Measurements from ENCODE around the gene PRICKLE2.
A peak's percentile ranks its signal among the peaks of the same experiment; 100 is the strongest.

PRICKLE2 gene, protein sequence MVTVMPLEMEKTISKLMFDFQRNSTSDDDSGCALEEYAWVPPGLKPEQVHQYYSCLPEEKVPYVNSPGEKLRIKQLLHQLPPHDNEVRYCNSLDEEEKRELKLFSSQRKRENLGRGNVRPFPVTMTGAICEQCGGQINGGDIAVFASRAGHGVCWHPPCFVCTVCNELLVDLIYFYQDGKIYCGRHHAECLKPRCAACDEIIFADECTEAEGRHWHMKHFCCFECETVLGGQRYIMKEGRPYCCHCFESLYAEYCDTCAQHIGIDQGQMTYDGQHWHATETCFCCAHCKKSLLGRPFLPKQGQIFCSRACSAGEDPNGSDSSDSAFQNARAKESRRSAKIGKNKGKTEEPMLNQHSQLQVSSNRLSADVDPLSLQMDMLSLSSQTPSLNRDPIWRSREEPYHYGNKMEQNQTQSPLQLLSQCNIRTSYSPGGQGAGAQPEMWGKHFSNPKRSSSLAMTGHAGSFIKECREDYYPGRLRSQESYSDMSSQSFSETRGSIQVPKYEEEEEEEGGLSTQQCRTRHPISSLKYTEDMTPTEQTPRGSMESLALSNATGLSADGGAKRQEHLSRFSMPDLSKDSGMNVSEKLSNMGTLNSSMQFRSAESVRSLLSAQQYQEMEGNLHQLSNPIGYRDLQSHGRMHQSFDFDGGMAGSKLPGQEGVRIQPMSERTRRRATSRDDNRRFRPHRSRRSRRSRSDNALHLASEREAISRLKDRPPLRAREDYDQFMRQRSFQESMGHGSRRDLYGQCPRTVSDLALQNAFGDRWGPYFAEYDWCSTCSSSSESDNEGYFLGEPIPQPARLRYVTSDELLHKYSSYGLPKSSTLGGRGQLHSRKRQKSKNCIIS

DNA sequence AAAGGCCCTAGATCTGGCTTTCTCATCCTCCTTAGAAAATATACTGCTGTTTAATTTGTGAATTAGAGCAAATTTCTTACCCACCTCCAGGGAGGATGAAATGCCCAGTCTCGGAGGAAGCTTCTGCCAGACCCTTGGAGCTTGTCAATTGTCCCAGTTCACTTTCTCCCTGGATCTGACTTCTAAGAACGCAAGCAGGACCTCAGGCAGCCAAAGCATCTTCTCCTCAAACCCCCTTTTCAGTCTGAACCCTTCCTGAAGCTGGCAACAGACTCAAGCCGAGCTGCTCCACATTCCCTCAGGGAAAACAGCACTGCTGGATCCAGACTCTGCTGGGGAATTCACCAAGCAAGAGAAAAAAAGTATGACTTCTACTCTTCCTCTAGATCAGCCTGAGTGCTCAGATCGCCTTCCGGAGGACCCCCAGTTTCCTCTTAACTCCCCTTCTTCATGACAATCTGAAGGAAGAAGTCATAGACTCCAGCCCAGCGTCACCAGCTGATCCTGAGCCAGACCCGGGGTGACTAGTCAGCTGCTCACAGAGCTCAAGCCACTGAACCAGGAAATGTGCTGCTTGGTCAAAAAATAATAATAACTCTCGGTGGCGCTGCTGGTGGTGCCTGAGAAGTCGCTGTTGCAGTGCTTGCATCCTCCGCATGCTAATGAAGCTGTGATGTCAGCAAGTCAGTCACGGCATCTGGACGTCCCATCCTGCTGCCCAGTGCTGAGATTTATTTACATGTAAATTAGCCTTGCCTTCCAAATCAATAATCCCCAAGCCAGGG is at the start of gene PRICKLE2:
PRICKLE2 (minus strand) TSS at position 641 of the 785 bp plus-strand sequence. CDS start 26,539 bp downstream, outside the sequence.
- FAIRE-seq (peak; percentile 73), DNase-seq (ENCODE audit: extremely low spot score, insufficient read length, low read depth) (no peak)

DNA sequence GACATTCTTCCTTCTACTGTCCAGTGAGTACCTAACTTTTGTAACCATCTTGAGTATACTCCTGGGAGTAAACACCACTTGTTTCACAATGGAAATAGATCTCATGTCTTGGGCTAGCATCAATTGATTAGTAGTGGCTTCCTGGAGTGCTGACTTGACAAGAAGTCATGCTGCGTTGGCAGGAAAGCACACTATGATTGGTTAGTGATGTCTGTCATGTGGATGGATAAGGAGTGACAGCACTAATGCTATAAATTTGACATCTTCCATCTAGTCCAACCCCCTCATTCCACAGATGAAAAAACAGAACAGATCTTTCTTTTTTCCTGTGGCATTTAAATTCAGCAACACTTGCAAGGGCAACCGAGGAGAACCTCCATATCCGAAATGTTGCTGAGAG is 47.6 kb upstream of the PRICKLE2 start:
- FAIRE-seq (no peak), DNase-seq (ENCODE audit: extremely low spot score, insufficient read length, low read depth) (no peak)

DNA sequence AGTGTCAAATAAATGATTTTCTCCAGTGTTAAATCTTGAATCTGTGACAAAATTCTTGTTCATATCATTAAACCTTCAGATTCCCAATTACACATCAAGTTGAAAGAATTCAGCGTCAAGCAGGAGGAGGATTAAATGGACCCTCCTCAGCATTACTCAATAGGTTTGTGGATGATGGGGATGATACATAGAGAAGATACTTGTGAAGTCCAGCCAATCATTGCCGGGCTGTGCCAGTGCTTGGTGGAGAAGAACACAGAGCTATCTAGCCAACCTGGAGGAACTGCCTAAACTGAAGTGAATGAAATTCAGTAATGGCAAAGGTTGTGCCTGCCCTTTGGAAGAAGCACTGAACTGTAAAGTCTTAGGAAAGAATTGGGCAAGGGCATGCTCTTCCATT is 47.0 kb upstream of the PRICKLE2 start:
- DNase-seq (ENCODE audit: extremely low spot score, insufficient read length, low read depth) = no peak
- FAIRE-seq = no peak

DNA sequence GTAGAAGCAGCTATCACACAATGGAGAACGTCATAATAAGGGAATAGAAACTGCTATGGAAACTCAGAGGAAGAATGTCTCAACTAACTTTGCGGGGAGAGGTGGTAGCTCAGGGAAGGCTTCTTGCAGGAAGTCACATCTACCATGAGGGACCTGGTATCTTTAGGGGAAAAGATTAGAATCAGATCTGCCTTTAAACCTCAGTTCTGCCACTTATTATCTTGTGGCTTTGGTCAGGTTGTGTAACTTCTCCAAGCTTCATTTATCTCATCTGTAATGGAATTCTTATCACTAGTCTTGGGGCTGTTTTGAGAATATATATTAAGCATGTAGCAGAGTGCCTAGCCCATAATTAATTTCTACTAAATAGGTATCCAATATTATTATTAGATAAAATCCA is 46.4 kb upstream of the PRICKLE2 start:
- FAIRE-seq = no peak
- no peak for DNase-seq (ENCODE audit: extremely low spot score, insufficient read length, low read depth)

DNA sequence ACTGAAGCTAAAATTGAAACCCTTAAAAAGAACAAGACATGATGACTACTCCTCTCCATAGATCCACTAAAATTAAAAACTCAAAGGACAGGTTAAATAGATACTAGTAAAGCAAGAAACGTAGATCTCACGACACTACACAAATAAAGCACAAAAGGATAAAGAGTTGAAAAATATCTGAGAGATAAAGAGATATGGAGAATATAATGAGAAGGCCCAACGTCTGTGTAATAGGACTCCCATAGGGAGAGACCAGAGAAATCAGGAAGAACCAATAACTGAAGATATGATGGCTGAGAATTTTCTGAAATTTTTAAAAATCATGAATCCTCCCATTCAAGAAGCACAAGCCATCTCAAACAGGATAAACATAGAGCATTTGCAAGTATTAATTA is 45.6 kb upstream of the PRICKLE2 start:
- DNase-seq (ENCODE audit: extremely low spot score, insufficient read length, low read depth) (no peak), FAIRE-seq (no peak)

DNA sequence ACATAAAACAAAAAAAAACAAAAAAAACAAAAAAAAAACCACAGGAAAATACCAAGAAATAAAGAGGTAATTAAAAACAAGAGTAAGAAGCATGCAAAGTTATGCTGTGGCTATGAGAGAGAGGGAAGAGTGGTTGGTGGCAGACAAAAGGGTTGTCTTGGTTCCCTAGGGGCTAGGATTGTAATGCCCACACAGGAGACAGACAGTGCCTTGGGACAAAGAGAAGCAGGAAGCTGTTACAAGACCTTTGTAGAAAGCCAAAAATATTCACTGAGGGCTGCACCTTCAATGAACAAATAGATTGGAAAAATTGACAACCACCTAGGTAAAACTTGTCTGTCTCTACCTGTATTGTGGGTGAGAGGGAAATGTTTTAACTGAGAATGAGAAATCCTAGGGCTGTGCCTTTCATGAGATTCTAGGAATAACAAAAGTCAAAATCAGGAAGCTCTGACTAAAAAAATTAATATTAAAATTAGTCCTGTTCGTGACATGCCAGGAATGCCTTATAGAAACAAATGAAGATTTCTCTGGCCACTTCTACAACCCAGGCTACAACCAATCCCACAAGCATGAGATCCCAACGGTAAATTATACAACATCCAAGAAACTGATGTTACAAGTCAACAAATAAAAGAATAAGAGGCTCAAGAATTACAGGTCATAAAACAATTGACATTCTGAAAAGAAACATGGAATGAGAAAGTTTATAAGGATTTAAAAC is 45.0 kb upstream of the PRICKLE2 start:
- FAIRE-seq (no peak), DNase-seq (ENCODE audit: extremely low spot score, insufficient read length, low read depth) (no peak)

DNA sequence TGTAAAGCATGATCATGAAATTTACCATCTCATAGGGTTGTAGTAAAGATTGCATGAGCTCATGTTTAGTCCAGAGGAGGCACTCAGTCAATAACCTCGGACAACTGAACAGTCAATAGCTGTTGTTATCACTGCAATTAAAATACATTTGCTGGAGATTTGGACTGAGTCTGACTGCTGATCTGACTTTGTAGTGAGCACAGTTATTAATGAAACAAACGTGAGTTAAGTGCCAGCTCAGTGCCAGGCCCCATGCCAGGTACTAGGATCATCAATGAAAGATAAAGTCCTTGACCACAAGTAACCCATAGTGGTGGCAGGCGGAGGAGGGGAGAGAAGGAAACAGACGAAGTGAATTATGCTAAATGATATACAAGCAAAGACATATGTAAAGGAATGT is 43.7 kb upstream of the PRICKLE2 start:
- DNase-seq (ENCODE audit: extremely low spot score, insufficient read length, low read depth) (no peak), FAIRE-seq (no peak)

DNA sequence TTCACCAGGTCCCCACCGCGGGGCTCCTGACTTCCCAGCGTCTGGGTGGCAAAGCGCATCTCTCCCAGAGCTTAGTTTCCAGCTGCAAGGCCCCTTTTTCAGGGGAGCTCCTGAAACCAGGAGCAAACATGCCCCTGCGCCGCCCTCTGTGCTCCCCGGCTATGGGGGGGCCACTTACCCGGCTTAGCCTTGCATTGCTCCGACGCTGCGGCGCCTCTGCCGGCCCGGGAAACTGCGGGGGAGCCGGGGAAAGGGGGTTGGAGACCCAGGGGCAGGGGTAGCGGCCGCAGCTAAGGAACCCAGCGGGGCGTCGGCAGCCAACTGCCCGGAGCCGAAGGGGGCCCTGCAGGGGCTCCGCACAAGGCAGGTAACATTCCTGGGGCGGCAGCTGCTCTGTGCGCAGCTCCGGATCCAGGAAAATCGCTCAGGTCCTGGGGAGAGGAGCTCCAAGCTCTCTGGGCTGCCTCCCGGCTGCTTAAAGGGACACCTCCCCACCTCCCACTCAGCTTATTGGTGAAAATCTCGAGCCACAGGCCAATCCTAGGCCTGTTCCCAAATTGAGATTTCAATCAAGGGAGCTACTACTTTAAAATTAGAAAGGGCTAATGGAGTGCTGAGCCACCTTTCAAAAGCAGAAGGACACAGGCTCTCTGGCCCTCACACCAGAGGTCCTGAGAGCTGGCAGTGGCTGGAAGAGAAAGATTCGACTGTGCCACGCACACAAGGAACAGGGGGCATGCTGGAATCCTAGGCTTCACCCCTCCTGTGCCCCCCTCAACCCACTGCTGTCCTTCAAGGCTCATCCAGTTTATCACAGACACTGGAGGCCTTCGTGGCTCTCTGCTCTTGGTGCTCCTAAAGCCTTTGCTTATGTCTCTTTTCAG is 42.7 kb upstream of the PRICKLE2 start:
- no peak for FAIRE-seq

DNA sequence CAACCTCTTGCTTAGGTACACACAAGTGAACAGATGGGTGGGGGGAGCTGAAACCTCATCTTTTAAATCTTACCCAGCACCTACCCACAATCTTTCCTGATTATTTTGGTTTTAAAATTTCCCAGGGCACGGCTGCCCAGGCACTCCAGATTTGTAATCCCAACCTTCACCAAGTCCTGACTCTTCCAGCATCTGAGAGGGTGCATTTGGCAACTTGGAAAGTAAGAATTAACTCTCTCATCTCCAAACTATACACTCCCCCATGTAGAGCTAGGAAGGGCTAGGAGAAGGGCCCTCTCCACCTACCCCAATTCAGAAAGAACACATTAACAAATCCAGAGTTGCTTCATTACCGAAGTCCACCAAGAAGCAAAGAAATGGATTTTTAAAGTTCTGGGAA is 41.7 kb upstream of the PRICKLE2 start:
- FAIRE-seq (no peak), DNase-seq (ENCODE audit: extremely low spot score, insufficient read length, low read depth) (no peak)

More for the DNA sequence above, 42.7 kb upstream of the PRICKLE2 start:
- DNase-seq (ENCODE audit: extremely low spot score, insufficient read length, low read depth) = no peak

DNA sequence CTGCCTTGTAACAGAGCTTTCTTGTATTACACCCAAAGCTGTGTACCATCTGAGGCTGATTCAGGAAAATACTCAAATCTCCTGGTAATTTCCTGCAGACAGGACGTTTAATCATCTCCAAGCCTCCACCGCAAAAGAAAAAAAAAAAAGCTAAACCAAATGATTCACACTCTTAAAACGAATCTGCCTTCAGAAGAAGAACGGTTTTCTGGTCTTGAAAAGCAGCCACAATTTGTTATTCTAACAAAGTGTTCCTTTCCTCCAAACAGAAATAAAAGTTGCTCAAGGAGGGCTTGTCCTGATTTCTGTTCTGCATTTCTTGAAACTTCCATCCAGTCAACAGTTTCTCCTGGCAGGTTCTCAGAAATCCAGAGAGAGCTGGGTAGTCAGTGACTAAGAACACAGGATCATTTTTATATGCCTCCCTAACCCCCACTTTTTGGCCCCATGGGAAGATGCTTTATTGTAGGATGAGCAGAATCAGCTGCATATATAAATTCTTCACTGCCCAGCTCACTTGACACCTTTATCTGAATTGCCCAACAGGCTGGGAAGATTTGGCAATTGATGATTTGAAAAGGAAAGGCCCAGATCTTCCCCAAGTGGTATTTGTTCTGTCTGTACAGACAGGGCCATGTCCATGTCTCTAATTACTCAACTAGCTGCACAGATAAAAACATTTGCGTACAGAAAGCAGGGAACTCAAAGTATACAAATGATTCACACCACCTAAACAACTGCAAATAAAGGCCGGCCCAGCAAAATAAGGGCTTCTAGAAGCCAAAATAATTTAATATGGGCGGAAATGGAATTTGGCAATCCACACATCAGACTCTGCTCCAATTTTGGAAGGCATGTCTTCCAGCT is 41.0 kb upstream of the PRICKLE2 start:
- DNase-seq (ENCODE audit: extremely low spot score, insufficient read length, low read depth) (no peak), FAIRE-seq (no peak)

DNA sequence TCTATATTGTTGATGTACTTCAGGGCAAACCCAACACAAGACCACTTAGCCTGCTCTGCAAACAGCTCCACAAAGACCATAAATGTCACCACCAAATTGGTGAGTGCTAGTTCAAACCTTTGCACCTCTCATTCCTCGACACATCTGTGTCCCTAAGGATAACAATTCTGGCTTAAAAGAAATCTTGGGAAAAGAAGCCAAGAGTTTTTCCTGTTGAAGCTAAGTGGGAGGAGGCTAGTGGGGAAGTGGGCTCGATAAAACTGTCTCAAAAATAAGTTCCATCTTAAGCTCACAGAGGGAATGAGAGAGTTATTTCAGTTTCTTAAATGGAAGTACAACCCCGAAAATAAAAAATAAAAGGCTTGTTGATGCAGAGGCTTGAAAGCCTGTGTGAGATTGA is 40.4 kb upstream of the PRICKLE2 start:
- DNase-seq (ENCODE audit: extremely low spot score, insufficient read length, low read depth) = no peak
- no peak for FAIRE-seq

DNA sequence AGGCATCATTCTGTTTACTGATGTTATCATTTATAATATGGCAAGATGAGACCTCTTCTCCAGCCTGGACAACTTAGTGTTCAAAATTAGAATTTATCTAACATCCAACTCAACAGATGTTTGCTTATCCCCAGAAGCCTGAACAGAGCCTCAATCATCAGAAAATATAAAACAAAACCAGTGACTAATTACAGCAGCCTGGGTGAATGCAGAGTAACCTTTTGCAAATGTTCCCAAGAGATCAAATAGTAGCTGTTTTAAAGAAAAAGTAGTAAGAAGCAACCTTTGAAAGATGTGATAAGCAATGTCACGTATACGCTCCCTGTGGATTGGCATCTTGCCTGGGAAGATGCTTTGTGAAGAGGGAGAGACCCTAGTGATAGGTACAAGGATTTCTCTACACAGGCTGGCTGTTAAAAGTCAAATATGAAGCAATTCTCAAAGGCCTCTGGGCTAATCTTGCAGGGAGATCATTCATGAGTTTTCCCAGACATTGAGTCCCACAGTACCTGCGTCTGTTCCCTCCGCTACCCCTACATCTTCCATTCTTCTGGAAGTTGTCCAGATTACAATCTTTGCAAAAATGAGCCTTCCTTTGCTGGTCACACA is 39.3 kb upstream of the PRICKLE2 start:
- DNase-seq (ENCODE audit: extremely low spot score, insufficient read length, low read depth) (no peak), FAIRE-seq (no peak)

DNA sequence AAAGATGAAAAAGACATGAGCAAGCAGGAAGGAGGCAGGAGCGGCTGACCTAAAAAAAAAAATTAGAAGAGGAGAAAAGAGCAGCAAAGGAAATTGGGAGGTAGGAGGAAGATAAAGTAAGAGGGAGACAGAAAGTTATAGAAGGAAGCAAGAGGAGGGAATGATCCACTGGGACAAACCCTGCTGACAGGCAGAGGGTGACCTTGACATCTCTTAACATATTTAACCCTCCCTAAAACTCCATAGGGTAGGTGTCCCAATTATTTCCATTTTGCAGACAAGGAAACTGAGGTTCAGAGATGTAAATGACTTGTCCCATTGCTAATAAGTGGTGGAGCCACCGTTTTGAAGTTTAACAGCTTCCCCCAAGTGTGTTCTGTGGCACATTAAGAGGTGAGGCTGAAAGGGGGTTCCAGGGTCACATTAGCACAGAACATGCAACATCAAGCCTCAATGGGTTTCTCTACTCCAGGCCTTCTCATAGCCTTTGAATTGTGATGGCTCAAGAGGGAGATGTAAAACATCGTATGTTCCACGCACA is 37.4 kb upstream of the PRICKLE2 start:
- no peak for FAIRE-seq

DNA sequence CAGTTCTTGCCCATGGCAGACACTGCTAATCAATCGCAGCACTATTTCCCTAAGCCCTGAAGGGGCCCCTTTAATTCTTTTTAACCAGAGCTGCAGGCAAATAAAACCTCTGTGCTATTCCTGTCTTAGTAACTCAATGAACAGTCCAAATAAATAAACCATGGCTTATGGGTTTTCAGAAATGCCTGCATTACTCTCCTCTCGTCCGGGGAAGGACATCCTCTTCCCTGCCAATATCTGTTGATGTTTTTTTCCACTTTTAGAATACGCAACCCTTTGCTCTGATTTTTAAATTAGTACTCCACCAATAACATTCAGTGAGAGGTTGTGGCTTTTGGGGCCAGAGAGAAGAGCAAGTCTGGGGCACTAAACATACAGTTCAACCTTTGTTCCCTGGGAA is 35.2 kb upstream of the PRICKLE2 start:
- no peak for DNase-seq (ENCODE audit: extremely low spot score, insufficient read length, low read depth)

More for the DNA sequence above, 37.4 kb upstream of the PRICKLE2 start:
- no peak for DNase-seq (ENCODE audit: extremely low spot score, insufficient read length, low read depth)

DNA sequence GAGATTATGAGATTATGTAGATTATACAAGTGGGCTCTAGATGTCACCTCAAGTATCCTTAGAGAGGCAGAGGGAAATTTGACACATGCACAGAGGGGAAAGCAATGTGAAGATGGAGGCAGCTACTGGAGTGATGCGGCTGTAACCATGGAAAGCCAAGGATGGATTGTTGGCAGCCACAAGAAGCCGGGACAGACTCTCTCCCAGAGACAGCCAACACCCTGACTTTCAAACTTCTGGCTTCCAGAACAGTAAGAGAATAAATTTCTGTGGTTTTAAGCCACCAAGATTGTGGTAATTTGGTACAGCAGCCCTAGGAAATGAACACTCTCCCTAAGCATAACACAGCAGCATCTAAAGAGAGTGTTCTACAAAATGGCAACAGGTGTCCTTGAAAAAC is 34.4 kb upstream of the PRICKLE2 start:
- FAIRE-seq (no peak), DNase-seq (ENCODE audit: extremely low spot score, insufficient read length, low read depth) (no peak)

More for the DNA sequence above, 35.2 kb upstream of the PRICKLE2 start:
- FAIRE-seq = no peak

DNA sequence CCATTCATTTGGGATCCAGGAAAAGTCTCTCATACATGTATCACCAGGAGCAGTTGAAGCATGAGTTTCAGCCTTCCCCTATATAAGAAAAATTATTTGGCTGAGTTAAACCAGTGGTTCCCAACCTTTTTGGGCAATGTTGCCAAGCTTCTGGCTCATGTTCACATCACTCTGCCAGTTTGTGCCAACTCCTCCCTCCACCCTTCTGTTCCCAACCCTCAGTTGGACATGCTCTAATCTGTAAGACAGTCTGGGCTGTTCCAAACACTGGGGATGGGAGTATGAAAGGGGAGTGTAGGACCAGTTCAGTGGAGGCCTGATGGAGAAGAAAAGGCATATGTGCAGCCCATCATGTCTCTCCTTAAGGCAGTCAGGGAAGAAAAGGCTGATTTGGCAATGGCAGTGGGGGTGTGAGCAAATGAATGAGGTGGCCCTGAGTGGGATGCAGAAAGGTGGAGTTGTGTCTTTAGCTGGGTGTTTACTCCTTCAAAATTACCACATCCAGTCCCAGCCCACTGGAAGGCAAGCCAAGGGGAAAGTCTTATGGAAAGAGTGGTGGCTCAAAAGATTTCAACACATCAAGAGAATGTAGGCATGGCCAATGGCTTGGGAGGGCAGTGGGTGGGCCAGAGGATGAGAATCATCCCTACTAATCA is 32.0 kb upstream of the PRICKLE2 start:
- DNase-seq (ENCODE audit: extremely low spot score, insufficient read length, low read depth) = no peak
- FAIRE-seq = no peak

All from GM18507 (cell line).